GM12878 (cell line): ENCODE results near the gene SOX5. TPM values are rescaled to one million over a fixed set of nuclear protein-coding genes. Genes with fewer than 3 reads are reported as not detected.

Source experiments
- ATAC-seq: fragments of 200-7000 bp; cut with Tn5 transposase; 3 replicates; pipeline ENCODE4 v1.9.1; 2020; ENCODE audit warnings: mild to moderate bottlenecking, moderate library complexity
- BruUV-seq: library from RNA; stranded (reverse); fragments of 400-500 nt; replicated peaks from 2 replicates; lab custom pipeline; 2021; lab: Mats Ljungman, UMichigan
- CTCF ChIA-PET: fragments of 300-600 bp; sonication (Branson Sonifier 250); formaldehyde crosslinking; extraction: SDS; loops from one replicate; lab custom pipeline; 2021; ENCODE audit warnings: inconsistent platforms; lab: Yijun Ruan, JAX
- POLR2A ChIA-PET: fragments of 350-600 bp; formaldehyde crosslinking; extraction: SDS; loops from one replicate; lab custom pipeline; 2021; ENCODE audit warnings: inconsistent platforms; lab: Charles Lee
- RAD21 ChIA-PET: fragments of 300-600 bp; sonication (Branson Sonifier 250); formaldehyde crosslinking; loops from one replicate; lab custom pipeline; 2023; ENCODE audit warnings: antibody characterized with exemption; ENCODE audit not compliant: unreplicated experiment; lab: Charles Lee
- SMC1A ChIA-PET: fragments of 300-600 bp; sonication (Branson Sonifier 250); formaldehyde crosslinking; loops from one replicate; lab custom pipeline; 2023; ENCODE audit not compliant: unreplicated experiment, uncharacterized antibody; lab: Charles Lee
- DNase-seq: peaks from one replicate; pipeline ENCODE4 v3.0.0-alpha.2; 2011; ENCODE audit warnings: low read depth, low spot score
- FAIRE-seq: peaks from 3 replicates; lab custom pipeline; 2011; peaks lifted over from hg19 to GRCh38; lab: Jason Lieb, UNC
- H2AFZ ChIP-seq: 2 replicates; pipeline ENCODE4 v1.6.0; 2011; ENCODE audit warnings: low read depth, low read length, control low read depth; ENCODE audit not compliant: control insufficient read depth
- H3K27ac ChIP-seq: 2 replicates; pipeline ENCODE4 v1.5.1; 2011; ENCODE audit warnings: control low read depth; ENCODE audit not compliant: control insufficient read depth, insufficient read depth
- H3K27me3 ChIP-seq, 2 experiments: replicated peaks in 1 of 2; 2 replicates each; pipeline versions ENCODE4 v1.6.0 to v1.6.1; 2011; ENCODE audit warnings: low read length in 1 of 2; ENCODE audit not compliant: control insufficient read depth in 2 of 2, insufficient read depth in 2 of 2
- H3K36me3 ChIP-seq, 2 experiments: 2 replicates each; pipeline ENCODE4 v1.5.1; 2011; ENCODE audit warnings: low read length in 1 of 2; ENCODE audit not compliant: control insufficient read depth in 2 of 2, insufficient read depth in 2 of 2
- H3K4me1 ChIP-seq: 2 replicates; pipeline ENCODE4 v1.6.1; 2011; ENCODE audit warnings: mild to moderate bottlenecking, low read length, moderate library complexity, mixed read lengths; ENCODE audit not compliant: control insufficient read depth, insufficient read depth
- H3K4me2 ChIP-seq: 2 replicates; pipeline ENCODE4 v1.6.0; 2011; ENCODE audit warnings: control low read depth; ENCODE audit not compliant: control insufficient read depth, insufficient read depth
- H3K4me3 ChIP-seq: fragments of 200-600 bp; sonication (generic); 2 replicates; pipeline ENCODE4 v1.5.1; 2016
- H3K79me2 ChIP-seq: 2 replicates; pipeline ENCODE4 v1.6.0; 2011; ENCODE audit warnings: low read length; ENCODE audit not compliant: control insufficient read depth, insufficient read depth
- H3K9ac ChIP-seq: 2 replicates; pipeline ENCODE4 v1.8.0; 2011; ENCODE audit warnings: low read length, control low read depth, mixed read lengths; ENCODE audit not compliant: control insufficient read depth, insufficient read depth
- H3K9me3 ChIP-seq: replicated peaks from 3 replicates; pipeline ENCODE4 v1.5.1; 2011; ENCODE audit warnings: mild to moderate bottlenecking, low read length; ENCODE audit not compliant: control insufficient read depth, insufficient read depth
- H4K20me1 ChIP-seq: 2 replicates; pipeline ENCODE4 v1.6.0; 2011; ENCODE audit not compliant: control insufficient read depth, insufficient read depth
- ATF3 ChIP-seq: IDR thresholded peaks from 2 replicates; pipeline ENCODE4 v1.6.1; 2011; ENCODE audit warnings: low read depth, mild to moderate bottlenecking, low read length, moderate library complexity, borderline replicate concordance; ENCODE audit errors: extremely low read depth
- CEBPB ChIP-seq, 2 experiments: fragments of 150-350 bp in 1 of 2; IDR thresholded peaks; 2 replicates each; pipeline ENCODE4 v1.6.1; 2012 to 2014; ENCODE audit warnings: low read depth in 2 of 2, low read length in 2 of 2, borderline replicate concordance in 1 of 2, inconsistent platforms in 1 of 2
- CREB1 ChIP-seq: IDR thresholded peaks from 2 replicates; pipeline ENCODE4 v1.6.1; 2012; ENCODE audit warnings: low read depth, mild to moderate bottlenecking, inconsistent platforms
- EGR1 ChIP-seq, 2 experiments: IDR thresholded peaks; 1 replicate in 1 of 2; 2 replicates in 1 of 2; pipeline ENCODE4 v1.6.1; 2011 to 2012; ENCODE audit warnings: low read depth in 2 of 2, low read length in 2 of 2, borderline replicate concordance in 1 of 2, mild to moderate bottlenecking in 1 of 2, moderate library complexity in 1 of 2
- GATAD2B ChIP-seq: fragments of 450-650 bp; conservative IDR thresholded peaks from 2 replicates; pipeline ENCODE4 v1.6.1; 2017; ENCODE audit warnings: low read depth, mild to moderate bottlenecking, moderate library complexity
- IKZF2 ChIP-seq, 2 experiments: fragments of 450-650 bp; IDR thresholded peaks; 2 replicates each; pipeline ENCODE4 v1.6.1; 2017; ENCODE audit warnings: mild to moderate bottlenecking in 2 of 2, moderate library complexity in 2 of 2
- MYB ChIP-seq: fragments of 150-350 bp; IDR thresholded peaks from 2 replicates; pipeline ENCODE4 v1.6.1; 2014; ENCODE audit warnings: mild to moderate bottlenecking, low read depth, low read length, borderline replicate concordance
- RBBP5 ChIP-seq: fragments of 200-600 bp; sonication (generic); conservative IDR thresholded peaks from 2 replicates; pipeline ENCODE4 v1.6.1; 2016
- RELA ChIP-seq: fragments of 450-650 bp; IDR thresholded peaks from 2 replicates; pipeline ENCODE4 v1.8.0; 2014; ENCODE audit warnings: borderline replicate concordance; ENCODE audit not compliant: partially characterized antibody
- SMC3 ChIP-seq: IDR thresholded peaks from 2 replicates; pipeline ENCODE4 v1.6.1; 2011; ENCODE audit warnings: low read length, improper control_type of control experiment, borderline replicate concordance
- TARDBP ChIP-seq: IDR thresholded peaks from 2 replicates; pipeline ENCODE4 v1.6.1; 2016; ENCODE audit warnings: borderline replicate concordance
- TCF3 ChIP-seq: IDR thresholded peaks from 2 replicates; pipeline ENCODE4 v1.6.1; 2012; ENCODE audit warnings: low read depth, mild to moderate bottlenecking, low read length, borderline replicate concordance; ENCODE audit not compliant: insufficient read depth
- ZNF274 ChIP-seq: IDR thresholded peaks from one replicate; pipeline ENCODE4 v1.8.0; 2011; ENCODE audit not compliant: insufficient read length, insufficient read depth
- ZNF622 ChIP-seq: fragments of 450-650 bp; IDR thresholded peaks from 2 replicates; pipeline ENCODE4 v1.6.1; 2017; ENCODE audit warnings: mild to moderate bottlenecking, inconsistent platforms
- in situ Hi-C: fragments of 300-500 bp; cut with MboI; formaldehyde crosslinking; loops from 9 replicates; pipeline ENCODE4 v1.14.3; 2018; ENCODE audit warnings: mixed read lengths
- intact Hi-C: fragments of 100-400 bp; cut with micrococcal nuclease; formaldehyde crosslinking; loops from one replicate; pipeline ENCODE4 v1.14.2; 2022; ENCODE audit not compliant: unreplicated experiment
- polyA plus RNA-seq, 11 experiments: library from polyadenylated mRNA; depleted of rRNA in 4 of 11; unstranded in 6 of 11; stranded (reverse) in 5 of 11; fragments of >200 nt; fragmentation: Nextera tagmentation in 4 of 11; fragmentation: Illumina TruSeq in 1 of 11; extraction: Ambion mirVana in 4 of 11; extraction: Trizol in 1 of 11; gene quantifications; 1 replicate in 1 of 11; 2 replicates in 10 of 11; pipeline versions ENCODE4 v1.2.1 to v1.2.3, GENCODE V29; 2011 to 2016; ENCODE audit warnings: inconsistent platforms in 2 of 11, missing spikeins in 2 of 11, low read depth in 1 of 11
- total RNA-seq, 4 experiments: library from RNA; depleted of rRNA in 3 of 4; stranded (reverse); fragments of >200 nt in 3 of 4; fragmentation: Illumina TruSeq in 1 of 4; extraction: Trizol in 1 of 4; gene quantifications; 2 replicates each; pipeline versions ENCODE4 v1.2.1 to v1.2.3, GENCODE V29; 2013 to 2021
- TF ChIP-seq, protein P1 (sequence below): fragments of 450-650 bp; formaldehyde crosslinking; IDR thresholded peaks from 2 replicates; pipeline ENCODE4 v1.4.0; 2022; ENCODE audit warnings: mild to moderate bottlenecking, moderate library complexity
- TF ChIP-seq, protein P2 (sequence below): fragments of 450-650 bp; IDR thresholded peaks from 2 replicates; pipeline ENCODE4 v1.6.1; 2016; ENCODE audit warnings: mild to moderate bottlenecking

Gene SOX5
- total and polyA plus RNA-seq, 10 of the 15 experiments (the other 5 are each of a cell fraction or from before 2014, with no cell fraction given): 0.08 to 1.0 (median 0.24) TPM

DNA sequence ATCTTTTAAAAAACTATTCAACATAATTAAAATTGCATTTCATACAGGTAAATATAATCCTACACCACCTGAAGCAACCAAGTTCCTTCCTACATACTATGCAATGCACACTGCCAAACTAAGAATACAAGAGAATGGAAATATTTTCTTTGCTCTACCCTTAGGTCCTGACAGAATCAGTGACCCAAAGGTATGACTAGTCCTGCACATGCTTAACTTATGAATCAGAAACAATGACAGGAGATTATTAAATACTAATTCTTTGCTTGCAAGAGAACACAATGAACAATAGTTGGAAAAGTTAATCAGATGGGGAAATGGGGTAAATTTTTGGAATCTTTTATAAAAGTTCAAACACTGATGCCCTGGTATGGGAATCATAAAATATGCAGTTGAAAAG is 220.1 kb downstream of the SOX5 start:
- Histone ChIP-seq H3K79me2 (no peaks in the 10 kb centered on the region), H4K20me1 (no peaks in the 10 kb centered on the region), H3K27ac (no peak overlapping the region), H3K36me3 (no peaks in the 10 kb centered on the region), H3K4me1 (no peaks in the 10 kb centered on the region), H2AFZ (no peak overlapping the region), H3K9me3 (no peaks in the 10 kb centered on the region), H3K9ac (no peak overlapping the region), H3K4me2 (no peak overlapping the region), H3K27me3 (no peaks in the 10 kb centered on the region), H3K4me3 (no peak overlapping the region)
- RAD21 ChIA-PET: no interaction called here
- in situ Hi-C loops (no loop called here), intact Hi-C loops (no loop called here)
- POLR2A ChIA-PET: no interaction called here
- CTCF ChIA-PET: no interaction called here
- DNase-seq (no peak), FAIRE-seq (no peak), ATAC-seq (no peak)
- no TSS peak for BruUV-seq
- SMC1A ChIA-PET: no interaction called here
- TF ChIP-seq RELA (no peak), ZNF274 (no peak), ATF3 (no peak), TCF3 (no peak), MYB (no peak), TARDBP (no peak), ZNF622 (no peak), IKZF2 (IDR thresholded peaks at IDR 0.05) (no peak), SMC3 (no peak), EGR1 (IDR thresholded peaks at IDR 0.05; ENCODE audit: borderline replicate concordance in 1 of 2, low read depth in 2 of 2, low read length in 2 of 2) (no peak), CEBPB (IDR thresholded peaks at IDR 0.05; ENCODE audit: borderline replicate concordance in 1 of 2, low read depth in 2 of 2, low read length in 2 of 2) (no peak), CREB1 (no peak), GATAD2B (no peak), RBBP5 (no peak)
- TF ChIP-seq, protein P1, sequence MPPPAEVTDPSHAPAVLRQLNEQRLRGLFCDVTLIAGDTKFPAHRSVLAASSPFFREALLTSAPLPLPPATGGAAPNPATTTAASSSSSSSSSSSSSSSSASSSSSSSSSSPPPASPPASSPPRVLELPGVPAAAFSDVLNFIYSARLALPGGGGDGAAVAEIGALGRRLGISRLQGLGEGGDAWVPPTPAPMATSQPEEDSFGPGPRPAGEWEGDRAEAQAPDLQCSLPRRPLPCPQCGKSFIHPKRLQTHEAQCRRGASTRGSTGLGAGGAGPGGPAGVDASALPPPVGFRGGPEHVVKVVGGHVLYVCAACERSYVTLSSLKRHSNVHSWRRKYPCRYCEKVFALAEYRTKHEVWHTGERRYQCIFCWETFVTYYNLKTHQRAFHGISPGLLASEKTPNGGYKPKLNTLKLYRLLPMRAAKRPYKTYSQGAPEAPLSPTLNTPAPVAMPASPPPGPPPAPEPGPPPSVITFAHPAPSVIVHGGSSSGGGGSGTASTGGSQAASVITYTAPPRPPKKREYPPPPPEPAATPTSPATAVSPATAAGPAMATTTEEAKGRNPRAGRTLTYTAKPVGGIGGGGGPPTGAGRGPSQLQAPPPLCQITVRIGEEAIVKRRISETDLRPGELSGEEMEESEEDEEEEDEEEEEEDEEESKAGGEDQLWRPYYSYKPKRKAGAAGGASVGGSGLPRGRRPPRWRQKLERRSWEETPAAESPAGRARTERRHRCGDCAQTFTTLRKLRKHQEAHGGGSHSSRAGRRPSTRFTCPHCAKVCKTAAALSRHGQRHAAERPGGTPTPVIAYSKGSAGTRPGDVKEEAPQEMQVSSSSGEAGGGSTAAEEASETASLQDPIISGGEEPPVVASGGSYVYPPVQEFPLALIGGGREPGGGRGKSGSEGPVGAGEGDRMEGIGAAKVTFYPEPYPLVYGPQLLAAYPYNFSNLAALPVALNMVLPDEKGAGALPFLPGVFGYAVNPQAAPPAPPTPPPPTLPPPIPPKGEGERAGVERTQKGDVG (CRISPR knock-in tag): no peak
- TF ChIP-seq, protein P2, sequence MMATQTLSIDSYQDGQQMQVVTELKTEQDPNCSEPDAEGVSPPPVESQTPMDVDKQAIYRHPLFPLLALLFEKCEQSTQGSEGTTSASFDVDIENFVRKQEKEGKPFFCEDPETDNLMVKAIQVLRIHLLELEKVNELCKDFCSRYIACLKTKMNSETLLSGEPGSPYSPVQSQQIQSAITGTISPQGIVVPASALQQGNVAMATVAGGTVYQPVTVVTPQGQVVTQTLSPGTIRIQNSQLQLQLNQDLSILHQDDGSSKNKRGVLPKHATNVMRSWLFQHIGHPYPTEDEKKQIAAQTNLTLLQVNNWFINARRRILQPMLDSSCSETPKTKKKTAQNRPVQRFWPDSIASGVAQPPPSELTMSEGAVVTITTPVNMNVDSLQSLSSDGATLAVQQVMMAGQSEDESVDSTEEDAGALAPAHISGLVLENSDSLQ: no peak
